HFF-Myc (cell line): Measurements from ENCODE around the gene DENND1A.

Source experiments
- DNase-seq: peaks from one replicate; pipeline ENCODE4 v3.0.0-alpha.2; 2011; ENCODE audit warnings: low read depth; ENCODE audit errors: extremely low read depth
- H3K4me3 ChIP-seq: replicated peaks from 2 replicates; pipeline ENCODE4 v1.5.1; 2011; ENCODE audit warnings: low read depth, mild to moderate bottlenecking, control low read depth, low read length
- CTCF ChIP-seq: IDR thresholded peaks from 2 replicates; pipeline ENCODE4 v1.5.1; 2012; ENCODE audit warnings: mild to moderate bottlenecking, low read depth, low read length, control low read depth; ENCODE audit errors: missing control alignments

Gene DENND1A

GRCh38 chr9:123368536-123369153, 561.3 kb downstream of the DENND1A start:
- no peak for DNase-seq

GRCh38 chr9:123368023-123368422, 561.9 kb downstream of the DENND1A start:
- H3K4me3 ChIP-seq = no peak overlapping the region
- DNase-seq = no peak
- TF ChIP-seq CTCF = no peak

More at GRCh38 chr9:123368536-123369153, 561.3 kb downstream of the DENND1A start:
- no peak overlapping the region for H3K4me3 ChIP-seq
- TF ChIP-seq CTCF = no peak

DNA sequence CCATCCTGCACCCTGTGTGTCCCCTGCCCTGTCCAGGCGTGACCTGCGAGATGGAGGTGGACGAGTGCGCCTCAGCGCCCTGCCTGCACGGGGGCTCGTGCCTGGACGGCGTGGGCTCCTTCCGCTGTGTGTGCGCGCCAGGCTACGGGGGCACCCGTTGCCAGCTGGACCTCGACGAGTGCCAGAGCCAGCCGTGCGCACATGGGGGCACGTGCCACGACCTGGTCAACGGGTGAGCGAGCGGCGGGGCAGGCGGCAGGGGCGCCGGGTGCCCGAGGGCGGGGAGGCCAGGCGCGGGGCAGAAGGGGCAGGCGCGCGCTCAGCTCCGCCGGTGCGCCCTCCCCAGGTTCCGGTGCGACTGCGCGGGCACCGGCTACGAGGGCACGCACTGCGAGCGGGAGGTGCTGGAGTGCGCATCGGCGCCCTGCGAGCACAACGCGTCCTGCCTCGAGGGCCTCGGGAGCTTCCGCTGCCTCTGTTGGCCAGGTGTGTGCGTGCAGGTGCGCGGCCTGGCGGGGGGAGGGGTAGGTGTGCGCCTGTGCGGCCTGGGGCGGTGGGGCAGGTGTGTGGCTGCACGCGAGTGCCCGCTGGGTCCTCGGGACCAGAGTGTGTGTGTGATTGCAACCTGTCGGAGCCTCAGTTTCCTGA, 563.9 kb downstream of the DENND1A start:
- DNase-seq = no peak
- TF ChIP-seq CTCF = no peak

GRCh38 chr9:123365287-123365880, 564.5 kb downstream of the DENND1A start:
- no peak overlapping the region for H3K4me3 ChIP-seq
- DNase-seq = no peak
- peak; percentile 36 for TF ChIP-seq CTCF

More for the DNA sequence above, 563.9 kb downstream of the DENND1A start:
- no peak overlapping the region for H3K4me3 ChIP-seq

- no peak for TF ChIP-seq CTCF
- no peak for DNase-seq
- no peak overlapping the region for H3K4me3 ChIP-seq
These were observed 565.6 kb downstream of the DENND1A start for GRCh38 chr9:123364241-123364824.

GRCh38 chr9:123362856-123363255, 567.1 kb downstream of the DENND1A start:
- H3K4me3 ChIP-seq = no peak overlapping the region
- DNase-seq = no peak
- no peak for TF ChIP-seq CTCF
